Measurements from ENCODE around the gene IL21R.
"Not testable (repeated sequence)": the region's sequence is repeated elsewhere in the genome, so short reads cannot be mapped to it uniquely, and the experiment has no call there.

Gene IL21R

GRCh38 chr16:27429330-27429871 lies 27.4 kb downstream of the IL21R start:
- DNase-seq (ENCODE audit: low read depth), result no peak
- no peak for TF ChIP-seq CTCF (conservative IDR thresholded peaks at IDR 0.05; ENCODE audit: low read depth, low read length)
- no peak overlapping the region for H3K4me3 ChIP-seq (ENCODE audit: low read depth, low read length)

GRCh38 chr16:27429981-27430441 lies 28.0 kb downstream of the IL21R start:
- DNase-seq (ENCODE audit: low read depth), result no peak
- no peak overlapping the region for H3K4me3 ChIP-seq (ENCODE audit: low read depth, low read length)
- no peak for TF ChIP-seq CTCF (conservative IDR thresholded peaks at IDR 0.05; ENCODE audit: low read depth, low read length)

GRCh38 chr16:27430512-27430911 lies 28.5 kb downstream of the IL21R start:
- no peak for DNase-seq (ENCODE audit: low read depth)
- no peak for TF ChIP-seq CTCF (conservative IDR thresholded peaks at IDR 0.05; ENCODE audit: low read depth, low read length)

GRCh38 chr16:27430923-27431484 lies 29.0 kb downstream of the IL21R start:
- DNase-seq (ENCODE audit: low read depth), result peak; percentile 69
- no peak for TF ChIP-seq CTCF (conservative IDR thresholded peaks at IDR 0.05; ENCODE audit: low read depth, low read length)
- H3K4me3 ChIP-seq (ENCODE audit: low read depth, low read length), result no peak overlapping the region

More at GRCh38 chr16:27430512-27430911, 28.5 kb downstream of the IL21R start:
- H3K4me3 ChIP-seq (ENCODE audit: low read depth, low read length), result no peak overlapping the region

- TF ChIP-seq CTCF (conservative IDR thresholded peaks at IDR 0.05; ENCODE audit: low read depth, low read length), result no peak
- H3K4me3 ChIP-seq (ENCODE audit: low read depth, low read length), result no peak overlapping the region
- peak; percentile 41 for DNase-seq (ENCODE audit: low read depth)
Observed at GRCh38 chr16:27431773-27432532, 30.0 kb downstream of the IL21R start.

GRCh38 chr16:27432558-27432957 lies 30.6 kb downstream of the IL21R start:
- DNase-seq (ENCODE audit: low read depth), result peak; percentile 91
- no peak overlapping the region for H3K4me3 ChIP-seq (ENCODE audit: low read depth, low read length)
- no peak for TF ChIP-seq CTCF (conservative IDR thresholded peaks at IDR 0.05; ENCODE audit: low read depth, low read length)

GRCh38 chr16:27433191-27433590 lies 31.2 kb downstream of the IL21R start:
- not testable (repeated sequence) for H3K4me3 ChIP-seq (ENCODE audit: low read depth, low read length); DNase-seq (ENCODE audit: low read depth)

All from choroid plexus epithelial cell (primary cell).